ENCODE data around the gene SOSTDC1.

DNA sequence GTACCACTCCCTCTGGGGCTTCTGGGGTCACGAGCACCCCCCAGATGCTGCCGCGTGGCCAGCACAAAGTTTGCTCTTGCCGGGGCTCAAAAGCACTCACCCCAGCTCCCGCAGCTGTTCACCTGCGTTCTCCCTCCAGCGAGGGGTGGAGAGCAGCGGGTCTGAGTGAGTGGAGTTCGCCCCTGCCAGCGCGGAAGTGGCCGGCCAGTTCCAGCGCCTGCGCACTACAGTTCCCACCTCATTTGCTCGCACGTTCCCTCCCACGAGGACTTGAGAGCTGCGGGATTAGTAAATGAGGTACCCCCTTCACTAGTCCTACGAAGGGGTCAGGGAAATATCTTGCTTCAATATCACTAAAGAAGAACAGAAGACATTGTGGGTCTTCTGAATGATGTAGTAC lies 36.8 kb upstream of the SOSTDC1 start:
- TF ChIP-seq, protein P1, sequence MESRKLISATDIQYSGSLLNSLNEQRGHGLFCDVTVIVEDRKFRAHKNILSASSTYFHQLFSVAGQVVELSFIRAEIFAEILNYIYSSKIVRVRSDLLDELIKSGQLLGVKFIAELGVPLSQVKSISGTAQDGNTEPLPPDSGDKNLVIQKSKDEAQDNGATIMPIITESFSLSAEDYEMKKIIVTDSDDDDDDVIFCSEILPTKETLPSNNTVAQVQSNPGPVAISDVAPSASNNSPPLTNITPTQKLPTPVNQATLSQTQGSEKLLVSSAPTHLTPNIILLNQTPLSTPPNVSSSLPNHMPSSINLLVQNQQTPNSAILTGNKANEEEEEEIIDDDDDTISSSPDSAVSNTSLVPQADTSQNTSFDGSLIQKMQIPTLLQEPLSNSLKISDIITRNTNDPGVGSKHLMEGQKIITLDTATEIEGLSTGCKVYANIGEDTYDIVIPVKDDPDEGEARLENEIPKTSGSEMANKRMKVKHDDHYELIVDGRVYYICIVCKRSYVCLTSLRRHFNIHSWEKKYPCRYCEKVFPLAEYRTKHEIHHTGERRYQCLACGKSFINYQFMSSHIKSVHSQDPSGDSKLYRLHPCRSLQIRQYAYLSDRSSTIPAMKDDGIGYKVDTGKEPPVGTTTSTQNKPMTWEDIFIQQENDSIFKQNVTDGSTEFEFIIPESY (IDR thresholded peaks at IDR 0.05; ENCODE audit: borderline replicate concordance, low read depth): no peak
- TF ChIP-seq, protein P2, sequence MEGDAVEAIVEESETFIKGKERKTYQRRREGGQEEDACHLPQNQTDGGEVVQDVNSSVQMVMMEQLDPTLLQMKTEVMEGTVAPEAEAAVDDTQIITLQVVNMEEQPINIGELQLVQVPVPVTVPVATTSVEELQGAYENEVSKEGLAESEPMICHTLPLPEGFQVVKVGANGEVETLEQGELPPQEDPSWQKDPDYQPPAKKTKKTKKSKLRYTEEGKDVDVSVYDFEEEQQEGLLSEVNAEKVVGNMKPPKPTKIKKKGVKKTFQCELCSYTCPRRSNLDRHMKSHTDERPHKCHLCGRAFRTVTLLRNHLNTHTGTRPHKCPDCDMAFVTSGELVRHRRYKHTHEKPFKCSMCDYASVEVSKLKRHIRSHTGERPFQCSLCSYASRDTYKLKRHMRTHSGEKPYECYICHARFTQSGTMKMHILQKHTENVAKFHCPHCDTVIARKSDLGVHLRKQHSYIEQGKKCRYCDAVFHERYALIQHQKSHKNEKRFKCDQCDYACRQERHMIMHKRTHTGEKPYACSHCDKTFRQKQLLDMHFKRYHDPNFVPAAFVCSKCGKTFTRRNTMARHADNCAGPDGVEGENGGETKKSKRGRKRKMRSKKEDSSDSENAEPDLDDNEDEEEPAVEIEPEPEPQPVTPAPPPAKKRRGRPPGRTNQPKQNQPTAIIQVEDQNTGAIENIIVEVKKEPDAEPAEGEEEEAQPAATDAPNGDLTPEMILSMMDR (IDR thresholded peaks at IDR 0.05): no peak
- TF ChIP-seq POLR2AphosphoS5 (IDR thresholded peaks at IDR 0.05; ENCODE audit: low read depth, low read length): no peak
- no peak for TF ChIP-seq EP300 (IDR thresholded peaks at IDR 0.05; ENCODE audit: borderline replicate concordance in 1 of 2, low read depth in 1 of 2, low read length in 1 of 2)

Measured in SK-N-SH (cell line).